Fibroblast of skin of left biceps (primary cell): ENCODE data around the gene MOB3B.
"Not testable (repeated sequence)": the region's sequence is repeated elsewhere in the genome, so short reads cannot be mapped to it uniquely, and the experiment has no call there.

Experiments
- DNase-seq, 2 experiments: peaks; one replicate each; pipeline ENCODE4 v3.0.0-alpha.2; 2013; ENCODE audit warnings: low read depth in 2 of 2

Gene MOB3B

GRCh38 chr9:27476870-27477515 lies 52.6 kb downstream of the MOB3B start:
- DNase-seq = no peak

GRCh38 chr9:27475057-27475595 lies 54.5 kb downstream of the MOB3B start:
- no peak for DNase-seq

GRCh38 chr9:27474305-27474704 lies 55.3 kb downstream of the MOB3B start:
- DNase-seq = no peak

GRCh38 chr9:27473111-27473529 lies 56.5 kb downstream of the MOB3B start:
- DNase-seq = peak; percentile 41 to 42

GRCh38 chr9:27472195-27472594 lies 57.4 kb downstream of the MOB3B start:
- no peak for DNase-seq

GRCh38 chr9:27471789-27472188 lies 57.8 kb downstream of the MOB3B start:
- DNase-seq = peak in 1 of 2 experiments; percentile 13

GRCh38 chr9:27471366-27471765 lies 58.2 kb downstream of the MOB3B start:
- DNase-seq = no peak

GRCh38 chr9:27470291-27470856 lies 59.2 kb downstream of the MOB3B start:
- no peak for DNase-seq

GRCh38 chr9:27469550-27469949 lies 60.1 kb downstream of the MOB3B start:
- DNase-seq = no peak

- no peak for DNase-seq
Observed at GRCh38 chr9:27468462-27469110, 61.0 kb downstream of the MOB3B start.

GRCh38 chr9:27468000-27468399 lies 61.6 kb downstream of the MOB3B start:
- DNase-seq = no peak

- DNase-seq = no peak
Observed at GRCh38 chr9:27467486-27467885, 62.1 kb downstream of the MOB3B start.

- not testable (repeated sequence) for DNase-seq
Observed at GRCh38 chr9:27466516-27466915, 63.1 kb downstream of the MOB3B start.

- not testable (repeated sequence) for DNase-seq
Observed at GRCh38 chr9:27464950-27465349, 64.7 kb downstream of the MOB3B start.

GRCh38 chr9:27462846-27463245 lies 66.8 kb downstream of the MOB3B start:
- no peak for DNase-seq

- no peak for DNase-seq
Observed at GRCh38 chr9:27462434-27462833, 67.2 kb downstream of the MOB3B start.

GRCh38 chr9:27460226-27461023 lies 69.2 kb downstream of the MOB3B start:
- DNase-seq = no peak

GRCh38 chr9:27457445-27457844 lies 72.2 kb downstream of the MOB3B start:
- no peak for DNase-seq

GRCh38 chr9:27453860-27454553 lies 75.6 kb downstream of the MOB3B start:
- no peak for DNase-seq

- DNase-seq = no peak
Observed at GRCh38 chr9:27451207-27451797, 78.3 kb downstream of the MOB3B start.

GRCh38 chr9:27450752-27451151 lies 78.9 kb downstream of the MOB3B start:
- no peak for DNase-seq
